GM12878 (cell line): ENCODE data around the gene XPNPEP3. TPM values are rescaled to one million over a fixed set of nuclear protein-coding genes. Genes with fewer than 3 reads are reported as not detected.

Experiments
- ATAC-seq: fragments of 200-7000 bp; cut with Tn5 transposase; 3 replicates; pipeline ENCODE4 v1.9.1; 2020; ENCODE audit warnings: mild to moderate bottlenecking, moderate library complexity
- BruUV-seq: library from RNA; stranded (reverse); fragments of 400-500 nt; replicated peaks from 2 replicates; lab custom pipeline; 2021; lab: Mats Ljungman, UMichigan
- CTCF ChIA-PET: fragments of 300-600 bp; sonication (Branson Sonifier 250); formaldehyde crosslinking; extraction: SDS; loops from one replicate; lab custom pipeline; 2021; ENCODE audit warnings: inconsistent platforms; lab: Yijun Ruan, JAX
- POLR2A ChIA-PET: fragments of 350-600 bp; formaldehyde crosslinking; extraction: SDS; loops from one replicate; lab custom pipeline; 2021; ENCODE audit warnings: inconsistent platforms; lab: Charles Lee
- RAD21 ChIA-PET: fragments of 300-600 bp; sonication (Branson Sonifier 250); formaldehyde crosslinking; loops from one replicate; lab custom pipeline; 2023; ENCODE audit warnings: antibody characterized with exemption; ENCODE audit not compliant: unreplicated experiment; lab: Charles Lee
- SMC1A ChIA-PET: fragments of 300-600 bp; sonication (Branson Sonifier 250); formaldehyde crosslinking; loops from one replicate; lab custom pipeline; 2023; ENCODE audit not compliant: unreplicated experiment, uncharacterized antibody; lab: Charles Lee
- DNase-seq: peaks from one replicate; pipeline ENCODE4 v3.0.0-alpha.2; 2011; ENCODE audit warnings: low read depth, low spot score
- FAIRE-seq: peaks from 3 replicates; lab custom pipeline; 2011; peaks lifted over from hg19 to GRCh38; lab: Jason Lieb, UNC
- H2AFZ ChIP-seq: 2 replicates; pipeline ENCODE4 v1.6.0; 2011; ENCODE audit warnings: low read depth, low read length, control low read depth; ENCODE audit not compliant: control insufficient read depth
- H3K27ac ChIP-seq: 2 replicates; pipeline ENCODE4 v1.5.1; 2011; ENCODE audit warnings: control low read depth; ENCODE audit not compliant: control insufficient read depth, insufficient read depth
- H3K27me3 ChIP-seq, 2 experiments: replicated peaks in 1 of 2; 2 replicates each; pipeline versions ENCODE4 v1.6.0 to v1.6.1; 2011; ENCODE audit warnings: low read length in 1 of 2; ENCODE audit not compliant: control insufficient read depth in 2 of 2, insufficient read depth in 2 of 2
- H3K36me3 ChIP-seq, 2 experiments: 2 replicates each; pipeline ENCODE4 v1.5.1; 2011; ENCODE audit warnings: low read length in 1 of 2; ENCODE audit not compliant: control insufficient read depth in 2 of 2, insufficient read depth in 2 of 2
- H3K4me1 ChIP-seq: 2 replicates; pipeline ENCODE4 v1.6.1; 2011; ENCODE audit warnings: mild to moderate bottlenecking, low read length, moderate library complexity, mixed read lengths; ENCODE audit not compliant: control insufficient read depth, insufficient read depth
- H3K4me2 ChIP-seq: 2 replicates; pipeline ENCODE4 v1.6.0; 2011; ENCODE audit warnings: control low read depth; ENCODE audit not compliant: control insufficient read depth, insufficient read depth
- H3K4me3 ChIP-seq: fragments of 200-600 bp; sonication (generic); 2 replicates; pipeline ENCODE4 v1.5.1; 2016
- H3K79me2 ChIP-seq: 2 replicates; pipeline ENCODE4 v1.6.0; 2011; ENCODE audit warnings: low read length; ENCODE audit not compliant: control insufficient read depth, insufficient read depth
- H3K9ac ChIP-seq: 2 replicates; pipeline ENCODE4 v1.8.0; 2011; ENCODE audit warnings: low read length, control low read depth, mixed read lengths; ENCODE audit not compliant: control insufficient read depth, insufficient read depth
- H3K9me3 ChIP-seq: replicated peaks from 3 replicates; pipeline ENCODE4 v1.5.1; 2011; ENCODE audit warnings: mild to moderate bottlenecking, low read length; ENCODE audit not compliant: control insufficient read depth, insufficient read depth
- H4K20me1 ChIP-seq: 2 replicates; pipeline ENCODE4 v1.6.0; 2011; ENCODE audit not compliant: control insufficient read depth, insufficient read depth
- ATF7 ChIP-seq: fragments of 450-650 bp; IDR thresholded peaks from 2 replicates; pipeline ENCODE4 v1.6.1; 2016; ENCODE audit warnings: low read depth, mild to moderate bottlenecking
- BRCA1 ChIP-seq: IDR thresholded peaks from 2 replicates; pipeline ENCODE4 v1.6.1; 2011; ENCODE audit warnings: low read depth, low read length, improper control_type of control experiment
- CHD4 ChIP-seq: fragments of 200-600 bp; sonication (generic); IDR thresholded peaks from 2 replicates; pipeline ENCODE4 v1.6.1; 2016; ENCODE audit warnings: mild to moderate bottlenecking
- EZH2 ChIP-seq: IDR thresholded peaks from 2 replicates; pipeline ENCODE4 v1.6.1; 2012; ENCODE audit warnings: low read depth, mild to moderate bottlenecking, control low read depth, inconsistent platforms, low read length, borderline replicate concordance; ENCODE audit not compliant: control insufficient read depth
- MEF2B ChIP-seq: fragments of 450-650 bp; IDR thresholded peaks from 2 replicates; pipeline ENCODE4 v1.6.1; 2018; ENCODE audit warnings: mild to moderate bottlenecking, moderate library complexity; ENCODE audit not compliant: partially characterized antibody, poor library complexity, severe bottlenecking
- NFXL1 ChIP-seq: fragments of 450-650 bp; IDR thresholded peaks from 2 replicates; pipeline ENCODE4 v1.6.1; 2017; ENCODE audit warnings: antibody characterized with exemption, mild to moderate bottlenecking, borderline replicate concordance
- NR2C1 ChIP-seq: fragments of 450-650 bp; IDR thresholded peaks from 2 replicates; pipeline ENCODE4 v1.6.1; 2017; ENCODE audit warnings: antibody characterized with exemption, mild to moderate bottlenecking, moderate library complexity
- RB1 ChIP-seq: fragments of 450-650 bp; formaldehyde crosslinking; IDR thresholded peaks from 2 replicates; pipeline ENCODE4 v1.6.1; 2017; ENCODE audit warnings: mild to moderate bottlenecking, borderline replicate concordance
- RBBP5 ChIP-seq: fragments of 200-600 bp; sonication (generic); conservative IDR thresholded peaks from 2 replicates; pipeline ENCODE4 v1.6.1; 2016
- SP1 ChIP-seq: IDR thresholded peaks from one replicate; pipeline ENCODE4 v1.6.1; 2011; ENCODE audit warnings: low read depth, low read length
- SRF ChIP-seq, 2 experiments: IDR thresholded peaks; 2 replicates each; pipeline ENCODE4 v1.6.1; 2011; ENCODE audit warnings: low read depth in 2 of 2, low read length in 2 of 2, mild to moderate bottlenecking in 1 of 2, moderate library complexity in 1 of 2
- WRNIP1 ChIP-seq: IDR thresholded peaks from 2 replicates; pipeline ENCODE4 v1.6.1; 2011; ENCODE audit warnings: low read depth, low read length, improper control_type of control experiment, borderline replicate concordance
- ZNF24 ChIP-seq: fragments of 450-650 bp; IDR thresholded peaks from 2 replicates; pipeline ENCODE4 v1.6.1; 2017; ENCODE audit warnings: antibody characterized with exemption, mild to moderate bottlenecking
- WGBS: methylation state at CpG from one replicate; pipeline ENCODE4 v1.1.6; 2016; ENCODE audit warnings: low lambda C conversion rate; ENCODE audit not compliant: insufficient replicate concordance, insufficient coverage; ENCODE audit errors: missing lambda C conversion rate; 5-methylcytosine and 5-hydroxymethylcytosine counted together
- in situ Hi-C: fragments of 300-500 bp; cut with MboI; formaldehyde crosslinking; loops from 9 replicates; pipeline ENCODE4 v1.14.3; 2018; ENCODE audit warnings: mixed read lengths
- intact Hi-C: fragments of 100-400 bp; cut with micrococcal nuclease; formaldehyde crosslinking; loops from one replicate; pipeline ENCODE4 v1.14.2; 2022; ENCODE audit not compliant: unreplicated experiment
- polyA plus RNA-seq, 11 experiments: library from polyadenylated mRNA; depleted of rRNA in 4 of 11; unstranded in 6 of 11; stranded (reverse) in 5 of 11; fragments of >200 nt; fragmentation: Nextera tagmentation in 4 of 11; fragmentation: Illumina TruSeq in 1 of 11; extraction: Ambion mirVana in 4 of 11; extraction: Trizol in 1 of 11; gene quantifications; 1 replicate in 1 of 11; 2 replicates in 10 of 11; pipeline versions ENCODE4 v1.2.1 to v1.2.3, GENCODE V29; 2011 to 2016; ENCODE audit warnings: inconsistent platforms in 2 of 11, missing spikeins in 2 of 11, low read depth in 1 of 11
- total RNA-seq, 4 experiments: library from RNA; depleted of rRNA in 3 of 4; stranded (reverse); fragments of >200 nt in 3 of 4; fragmentation: Illumina TruSeq in 1 of 4; extraction: Trizol in 1 of 4; gene quantifications; 2 replicates each; pipeline versions ENCODE4 v1.2.1 to v1.2.3, GENCODE V29; 2013 to 2021
- TF ChIP-seq, protein P1 (sequence below): fragments of 450-650 bp; IDR thresholded peaks from 2 replicates; pipeline ENCODE4 v1.6.1; 2017; ENCODE audit warnings: mild to moderate bottlenecking, moderate library complexity
- TF ChIP-seq, protein P2 (sequence below): fragments of 450-650 bp; IDR thresholded peaks from 2 replicates; pipeline ENCODE4 v1.6.1; 2016; ENCODE audit warnings: mild to moderate bottlenecking, moderate library complexity, borderline replicate concordance

Gene XPNPEP3
- total and polyA plus RNA-seq, 10 of the 15 experiments (the other 5 are each of a cell fraction or from before 2014, with no cell fraction given): 6.7 to 19.9 (median 11.7) TPM

DNA sequence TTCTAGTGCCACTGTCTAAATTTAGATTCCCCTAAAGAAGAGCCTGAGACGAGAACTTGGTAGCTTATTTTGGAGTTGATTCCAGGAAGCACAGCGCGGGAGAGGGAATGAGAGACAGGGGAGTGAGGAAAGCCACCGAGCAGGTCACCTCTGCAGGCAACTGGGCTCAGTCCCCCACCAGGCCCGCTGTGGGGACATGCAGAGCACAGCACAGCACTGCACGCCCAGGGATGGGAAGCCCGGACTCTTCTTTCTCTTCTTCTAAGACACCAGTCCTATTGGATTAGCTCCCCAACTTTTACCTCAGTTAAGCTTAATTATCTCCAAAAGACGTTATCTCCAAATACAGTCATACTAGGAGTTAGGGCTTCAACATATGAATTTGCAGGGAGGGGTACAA, 122.9 kb downstream of the XPNPEP3 start:
- no TSS peak for BruUV-seq
- Histone ChIP-seq H3K79me2 (no peaks in the 10 kb centered on the region), H3K9ac (no peak overlapping the region), H2AFZ (no peak overlapping the region), H3K36me3 (no peaks in the 10 kb centered on the region), H3K4me2 (no peak overlapping the region), H3K4me1 (no peaks in the 10 kb centered on the region), H3K27me3 (no peaks in the 10 kb centered on the region), H3K4me3 (no peak overlapping the region), H3K27ac (no peak overlapping the region), H4K20me1 (no peaks in the 10 kb centered on the region), H3K9me3 (no peaks in the 10 kb centered on the region)
- DNase-seq (no peak), FAIRE-seq (no peak), ATAC-seq (no peak)
- CTCF ChIA-PET: interaction anchor here (0.9 kb wide), 1 partner anchor 58 kb away, joined by 3 read pairs; no protein-coding TSS in a partner anchor
- intact Hi-C loops: no loop called here
- POLR2A ChIA-PET: no interaction called here
- TF ChIP-seq NFXL1 (no peak), EZH2 (no peak), ATF7 (no peak), WRNIP1 (no peak), RBBP5 (no peak), CHD4 (no peak), NR2C1 (no peak), RB1 (no peak), ZNF24 (no peak), SP1 (no peak), SRF (IDR thresholded peaks at IDR 0.05; ENCODE audit: low read depth in 2 of 2, low read length in 2 of 2) (no peak), MEF2B (no peak), BRCA1 (no peak)
- TF ChIP-seq, protein P1, sequence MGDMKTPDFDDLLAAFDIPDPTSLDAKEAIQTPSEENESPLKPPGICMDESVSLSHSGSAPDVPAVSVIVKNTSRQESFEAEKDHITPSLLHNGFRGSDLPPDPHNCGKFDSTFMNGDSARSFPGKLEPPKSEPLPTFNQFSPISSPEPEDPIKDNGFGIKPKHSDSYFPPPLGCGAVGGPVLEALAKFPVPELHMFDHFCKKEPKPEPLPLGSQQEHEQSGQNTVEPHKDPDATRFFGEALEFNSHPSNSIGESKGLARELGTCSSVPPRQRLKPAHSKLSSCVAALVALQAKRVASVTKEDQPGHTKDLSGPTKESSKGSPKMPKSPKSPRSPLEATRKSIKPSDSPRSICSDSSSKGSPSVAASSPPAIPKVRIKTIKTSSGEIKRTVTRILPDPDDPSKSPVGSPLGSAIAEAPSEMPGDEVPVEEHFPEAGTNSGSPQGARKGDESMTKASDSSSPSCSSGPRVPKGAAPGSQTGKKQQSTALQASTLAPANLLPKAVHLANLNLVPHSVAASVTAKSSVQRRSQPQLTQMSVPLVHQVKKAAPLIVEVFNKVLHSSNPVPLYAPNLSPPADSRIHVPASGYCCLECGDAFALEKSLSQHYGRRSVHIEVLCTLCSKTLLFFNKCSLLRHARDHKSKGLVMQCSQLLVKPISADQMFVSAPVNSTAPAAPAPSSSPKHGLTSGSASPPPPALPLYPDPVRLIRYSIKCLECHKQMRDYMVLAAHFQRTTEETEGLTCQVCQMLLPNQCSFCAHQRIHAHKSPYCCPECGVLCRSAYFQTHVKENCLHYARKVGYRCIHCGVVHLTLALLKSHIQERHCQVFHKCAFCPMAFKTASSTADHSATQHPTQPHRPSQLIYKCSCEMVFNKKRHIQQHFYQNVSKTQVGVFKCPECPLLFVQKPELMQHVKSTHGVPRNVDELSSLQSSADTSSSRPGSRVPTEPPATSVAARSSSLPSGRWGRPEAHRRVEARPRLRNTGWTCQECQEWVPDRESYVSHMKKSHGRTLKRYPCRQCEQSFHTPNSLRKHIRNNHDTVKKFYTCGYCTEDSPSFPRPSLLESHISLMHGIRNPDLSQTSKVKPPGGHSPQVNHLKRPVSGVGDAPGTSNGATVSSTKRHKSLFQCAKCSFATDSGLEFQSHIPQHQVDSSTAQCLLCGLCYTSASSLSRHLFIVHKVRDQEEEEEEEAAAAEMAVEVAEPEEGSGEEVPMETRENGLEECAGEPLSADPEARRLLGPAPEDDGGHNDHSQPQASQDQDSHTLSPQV: no peak
- TF ChIP-seq, protein P2, sequence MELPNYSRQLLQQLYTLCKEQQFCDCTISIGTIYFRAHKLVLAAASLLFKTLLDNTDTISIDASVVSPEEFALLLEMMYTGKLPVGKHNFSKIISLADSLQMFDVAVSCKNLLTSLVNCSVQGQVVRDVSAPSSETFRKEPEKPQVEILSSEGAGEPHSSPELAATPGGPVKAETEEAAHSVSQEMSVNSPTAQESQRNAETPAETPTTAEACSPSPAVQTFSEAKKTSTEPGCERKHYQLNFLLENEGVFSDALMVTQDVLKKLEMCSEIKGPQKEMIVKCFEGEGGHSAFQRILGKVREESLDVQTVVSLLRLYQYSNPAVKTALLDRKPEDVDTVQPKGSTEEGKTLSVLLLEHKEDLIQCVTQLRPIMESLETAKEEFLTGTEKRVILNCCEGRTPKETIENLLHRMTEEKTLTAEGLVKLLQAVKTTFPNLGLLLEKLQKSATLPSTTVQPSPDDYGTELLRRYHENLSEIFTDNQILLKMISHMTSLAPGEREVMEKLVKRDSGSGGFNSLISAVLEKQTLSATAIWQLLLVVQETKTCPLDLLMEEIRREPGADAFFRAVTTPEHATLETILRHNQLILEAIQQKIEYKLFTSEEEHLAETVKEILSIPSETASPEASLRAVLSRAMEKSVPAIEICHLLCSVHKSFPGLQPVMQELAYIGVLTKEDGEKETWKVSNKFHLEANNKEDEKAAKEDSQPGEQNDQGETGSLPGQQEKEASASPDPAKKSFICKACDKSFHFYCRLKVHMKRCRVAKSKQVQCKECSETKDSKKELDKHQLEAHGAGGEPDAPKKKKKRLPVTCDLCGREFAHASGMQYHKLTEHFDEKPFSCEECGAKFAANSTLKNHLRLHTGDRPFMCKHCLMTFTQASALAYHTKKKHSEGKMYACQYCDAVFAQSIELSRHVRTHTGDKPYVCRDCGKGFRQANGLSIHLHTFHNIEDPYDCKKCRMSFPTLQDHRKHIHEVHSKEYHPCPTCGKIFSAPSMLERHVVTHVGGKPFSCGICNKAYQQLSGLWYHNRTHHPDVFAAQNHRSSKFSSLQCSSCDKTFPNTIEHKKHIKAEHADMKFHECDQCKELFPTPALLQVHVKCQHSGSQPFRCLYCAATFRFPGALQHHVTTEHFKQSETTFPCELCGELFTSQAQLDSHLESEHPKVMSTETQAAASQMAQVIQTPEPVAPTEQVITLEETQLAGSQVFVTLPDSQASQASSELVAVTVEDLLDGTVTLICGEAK: no peak
- WGBS: 62% methylated on average over 8 of the region's 8 CpGs
- SMC1A ChIA-PET: no interaction called here
- in situ Hi-C loops: no loop called here
- RAD21 ChIA-PET: no interaction called here
